Caco-2 (cell line): ENCODE results near the gene HTT. TPM values are rescaled to one million over a fixed set of nuclear protein-coding genes. Genes with fewer than 3 reads are reported as not detected.
A peak's percentile ranks its signal among the peaks of the same experiment; 100 is the strongest.

Source experiments
- BruUV-seq: library from RNA; stranded (reverse); fragments of 400-500 nt; replicated peaks from 2 replicates; lab custom pipeline; 2021; lab: Mats Ljungman, UMichigan
- CTCF ChIA-PET: fragments of 300-600 bp; sonication (Branson Sonifier 250); formaldehyde crosslinking; loops from one replicate; lab custom pipeline; 2022; ENCODE audit warnings: antibody characterized with exemption; lab: Charles Lee
- POLR2A ChIA-PET: fragments of 300-600 bp; sonication (Branson Sonifier 250); formaldehyde crosslinking; loops from one replicate; lab custom pipeline; 2022; ENCODE audit warnings: antibody characterized with exemption; lab: Charles Lee
- DNase-seq, 2 experiments: peaks; one replicate each; pipeline versions ENCODE4 v3.0.0 to v3.0.0-alpha.2; 2020 to 2022
- H3K27me3 ChIP-seq: replicated peaks from 2 replicates; pipeline ENCODE4 v1.6.0; 2011; ENCODE audit warnings: low read length; ENCODE audit not compliant: control insufficient read depth, insufficient read depth
- H3K36me3 ChIP-seq: 2 replicates; pipeline ENCODE4 v1.5.1; 2011; ENCODE audit warnings: low read length; ENCODE audit not compliant: control insufficient read depth, insufficient read depth
- H3K4me1 ChIP-seq: fragments of 250-450 bp; sonication (Bioruptor Pico); 2 replicates; pipeline ENCODE4 v1.5.1; 2020; ENCODE audit warnings: mild to moderate bottlenecking
- H3K4me3 ChIP-seq: 2 replicates; pipeline ENCODE4 v1.5.1; 2011; ENCODE audit warnings: low read depth, mild to moderate bottlenecking, control low read depth, low read length
- H3K9me3 ChIP-seq: fragments of 250-450 bp; sonication (Bioruptor Pico); 2 replicates; pipeline ENCODE4 v1.5.1; 2020; ENCODE audit warnings: mild to moderate bottlenecking, moderate library complexity
- H3K27ac Mint-ChIP-seq: one replicate; pipeline ENCODE4 v1.8.0; 2022; ENCODE audit warnings: mixed read lengths; ENCODE audit not compliant: unreplicated experiment
- H3K27me3 Mint-ChIP-seq: one replicate; pipeline ENCODE4 v1.8.0; 2022; ENCODE audit warnings: mixed read lengths; ENCODE audit not compliant: insufficient read depth, unreplicated experiment
- H3K36me3 Mint-ChIP-seq: one replicate; pipeline ENCODE4 v1.8.0; 2022; ENCODE audit warnings: mild to moderate bottlenecking, mixed read lengths; ENCODE audit not compliant: insufficient read depth, unreplicated experiment
- H3K4me1 Mint-ChIP-seq: one replicate; pipeline ENCODE4 v1.8.0; 2022; ENCODE audit warnings: low read depth, mixed read lengths; ENCODE audit not compliant: unreplicated experiment
- H3K4me3 Mint-ChIP-seq: one replicate; pipeline ENCODE4 v1.8.0; 2022; ENCODE audit warnings: mild to moderate bottlenecking, moderate library complexity, mixed read lengths; ENCODE audit not compliant: unreplicated experiment
- H3K9me3 Mint-ChIP-seq: one replicate; pipeline ENCODE4 v1.8.0; 2022; ENCODE audit warnings: mixed read lengths; ENCODE audit not compliant: unreplicated experiment
- intact Hi-C: fragments of 100-400 bp; cut with micrococcal nuclease; formaldehyde crosslinking; loops from one replicate; pipeline ENCODE4 v1.10.0; 2022; ENCODE audit not compliant: unreplicated experiment
- total RNA-seq: library from RNA; stranded (reverse); gene quantifications from 2 replicates; pipeline ENCODE4 v1.2.3, GENCODE V29; 2022
- TF ChIP-seq, protein P1 (sequence below), 2 experiments: fragments of 200-600 bp in 1 of 2; IDR thresholded peaks; 1 replicate in 1 of 2; 2 replicates in 1 of 2; pipeline versions ENCODE4 v1.5.1 to v1.8.0; 2011 to 2022; ENCODE audit warnings: antibody characterized with exemption in 1 of 2, control low read depth in 1 of 2, inconsistent platforms in 1 of 2, low read depth in 1 of 2, low read length in 1 of 2, mild to moderate bottlenecking in 1 of 2, moderate library complexity in 1 of 2; ENCODE audit not compliant: insufficient read depth in 1 of 2, severe bottlenecking in 1 of 2, unreplicated experiment in 1 of 2

The HTT gene
- total RNA-seq, 1 experiment from 2014 or later = 63.3 TPM

DNA sequence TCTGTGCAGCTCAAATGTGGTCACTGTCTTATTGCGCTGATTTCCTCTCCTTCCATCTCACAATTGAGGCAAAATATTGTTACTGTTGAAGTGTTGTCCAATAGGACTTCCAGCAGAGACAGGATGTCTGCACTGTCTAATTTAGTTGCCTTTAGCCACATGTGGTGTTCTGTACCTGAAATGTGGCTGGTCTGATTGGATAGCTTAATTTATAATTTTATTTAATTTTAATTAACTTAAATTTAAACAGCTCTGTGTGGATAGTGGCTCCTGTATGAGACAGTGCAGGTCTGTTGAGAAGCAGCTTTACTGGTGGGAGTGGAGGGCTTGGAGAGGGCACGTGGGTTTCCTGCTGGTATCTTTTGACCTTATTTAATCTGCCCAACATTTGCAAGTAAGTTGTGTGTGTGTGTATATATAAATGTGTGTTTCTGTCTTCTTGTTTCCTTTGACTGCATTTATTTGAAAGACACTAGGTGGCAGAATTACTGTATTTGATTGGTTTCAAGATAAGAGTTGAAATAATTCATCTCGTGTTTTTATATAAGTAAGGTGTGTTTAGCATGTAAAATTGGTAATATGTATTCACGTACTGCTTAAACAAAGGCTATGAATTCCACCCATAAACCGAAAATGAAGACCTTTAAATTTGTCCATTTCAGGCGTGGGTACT, 119.2 kb downstream of the HTT start:
- H3K9me3 Mint-ChIP-seq = no peaks in the 10 kb centered on the region
- no peaks in the 10 kb centered on the region for H3K27me3 Mint-ChIP-seq
- intact Hi-C loops = no loop called here
- no TSS peak for BruUV-seq
- CTCF ChIA-PET = interaction anchor here (0.7 kb wide), 1 partner anchor 15 kb away, joined by 3 read pairs; no protein-coding TSS in a partner anchor
- POLR2A ChIA-PET = no interaction called here
- H3K9me3 ChIP-seq = no peaks in the 10 kb centered on the region
- H3K36me3 ChIP-seq = no peaks in the 10 kb centered on the region; the same call in 1 of the 2 replicates
- no peaks in the 10 kb centered on the region for H3K4me1 ChIP-seq
- TF ChIP-seq, protein P1, sequence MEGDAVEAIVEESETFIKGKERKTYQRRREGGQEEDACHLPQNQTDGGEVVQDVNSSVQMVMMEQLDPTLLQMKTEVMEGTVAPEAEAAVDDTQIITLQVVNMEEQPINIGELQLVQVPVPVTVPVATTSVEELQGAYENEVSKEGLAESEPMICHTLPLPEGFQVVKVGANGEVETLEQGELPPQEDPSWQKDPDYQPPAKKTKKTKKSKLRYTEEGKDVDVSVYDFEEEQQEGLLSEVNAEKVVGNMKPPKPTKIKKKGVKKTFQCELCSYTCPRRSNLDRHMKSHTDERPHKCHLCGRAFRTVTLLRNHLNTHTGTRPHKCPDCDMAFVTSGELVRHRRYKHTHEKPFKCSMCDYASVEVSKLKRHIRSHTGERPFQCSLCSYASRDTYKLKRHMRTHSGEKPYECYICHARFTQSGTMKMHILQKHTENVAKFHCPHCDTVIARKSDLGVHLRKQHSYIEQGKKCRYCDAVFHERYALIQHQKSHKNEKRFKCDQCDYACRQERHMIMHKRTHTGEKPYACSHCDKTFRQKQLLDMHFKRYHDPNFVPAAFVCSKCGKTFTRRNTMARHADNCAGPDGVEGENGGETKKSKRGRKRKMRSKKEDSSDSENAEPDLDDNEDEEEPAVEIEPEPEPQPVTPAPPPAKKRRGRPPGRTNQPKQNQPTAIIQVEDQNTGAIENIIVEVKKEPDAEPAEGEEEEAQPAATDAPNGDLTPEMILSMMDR (IDR thresholded peaks at IDR 0.05; ENCODE audit: insufficient read depth in 1 of 2, low read depth in 1 of 2, low read length in 1 of 2, severe bottlenecking in 1 of 2, unreplicated experiment in 1 of 2) = peak in 1 of 2 experiments; percentile 14
- no peak overlapping the region for H3K27ac Mint-ChIP-seq
- H3K36me3 Mint-ChIP-seq = peaks cover 27% of the 10 kb centered on the region
- no peak overlapping the region for H3K4me3 Mint-ChIP-seq
- no peak for DNase-seq
- H3K27me3 ChIP-seq = no peaks in the 10 kb centered on the region
- H3K4me3 ChIP-seq = no peak overlapping the region
- no peaks in the 10 kb centered on the region for H3K4me1 Mint-ChIP-seq

DNA sequence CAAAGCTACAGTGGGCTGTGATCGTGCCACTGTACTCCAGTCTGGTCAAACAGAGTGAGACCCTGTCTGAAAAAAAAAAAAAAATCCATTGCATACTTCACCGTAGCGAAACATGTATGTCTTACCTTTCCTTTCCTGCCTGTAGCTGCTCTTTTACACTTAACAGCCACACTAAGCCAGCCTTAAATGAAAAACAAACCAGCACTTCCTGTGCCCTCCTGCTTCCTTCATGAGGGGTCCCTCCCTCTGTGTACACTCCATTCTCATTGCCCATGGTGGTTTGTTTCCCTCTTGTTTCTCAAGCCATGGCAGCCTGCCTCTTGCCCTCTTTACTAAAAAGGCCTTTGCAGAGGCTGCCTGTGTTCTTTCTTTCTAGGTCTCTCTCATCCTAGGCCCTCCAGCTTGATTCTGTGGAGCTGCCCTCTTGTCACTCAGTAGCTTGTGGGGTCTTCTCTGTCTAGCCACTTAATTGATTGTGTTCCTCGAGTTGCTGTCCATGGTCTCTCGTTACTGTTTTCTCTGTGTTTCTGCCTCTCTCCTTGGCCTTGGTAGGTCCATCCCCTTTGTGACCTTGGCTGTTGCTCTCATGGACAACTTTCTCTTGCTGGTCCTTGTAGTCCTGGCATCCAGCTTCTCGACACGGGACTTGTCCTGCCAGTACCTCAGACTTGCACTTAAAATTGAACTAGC, 122.3 kb downstream of the HTT start:
- intact Hi-C loops = no loop called here
- H3K4me3 Mint-ChIP-seq = no peak overlapping the region
- ChIA-PET CTCF (no interaction called here), POLR2A (no interaction called here)
- no TSS peak for BruUV-seq
- Histone ChIP-seq H3K9me3 (no peaks in the 10 kb centered on the region), H3K4me1 (no peaks in the 10 kb centered on the region), H3K27me3 (no peaks in the 10 kb centered on the region), H3K36me3 (no peaks in the 10 kb centered on the region; the same call in 1 of the 2 replicates), H3K4me3 (no peak overlapping the region)
- H3K4me1 Mint-ChIP-seq = no peaks in the 10 kb centered on the region
- no peak overlapping the region for H3K27ac Mint-ChIP-seq
- H3K9me3 Mint-ChIP-seq = no peaks in the 10 kb centered on the region
- peaks cover 9% of the 10 kb centered on the region for H3K36me3 Mint-ChIP-seq
- no peaks in the 10 kb centered on the region for H3K27me3 Mint-ChIP-seq
- TF ChIP-seq, protein P1 (IDR thresholded peaks at IDR 0.05; ENCODE audit: insufficient read depth in 1 of 2, low read depth in 1 of 2, low read length in 1 of 2, severe bottlenecking in 1 of 2, unreplicated experiment in 1 of 2) = no peak
- no peak for DNase-seq

DNA sequence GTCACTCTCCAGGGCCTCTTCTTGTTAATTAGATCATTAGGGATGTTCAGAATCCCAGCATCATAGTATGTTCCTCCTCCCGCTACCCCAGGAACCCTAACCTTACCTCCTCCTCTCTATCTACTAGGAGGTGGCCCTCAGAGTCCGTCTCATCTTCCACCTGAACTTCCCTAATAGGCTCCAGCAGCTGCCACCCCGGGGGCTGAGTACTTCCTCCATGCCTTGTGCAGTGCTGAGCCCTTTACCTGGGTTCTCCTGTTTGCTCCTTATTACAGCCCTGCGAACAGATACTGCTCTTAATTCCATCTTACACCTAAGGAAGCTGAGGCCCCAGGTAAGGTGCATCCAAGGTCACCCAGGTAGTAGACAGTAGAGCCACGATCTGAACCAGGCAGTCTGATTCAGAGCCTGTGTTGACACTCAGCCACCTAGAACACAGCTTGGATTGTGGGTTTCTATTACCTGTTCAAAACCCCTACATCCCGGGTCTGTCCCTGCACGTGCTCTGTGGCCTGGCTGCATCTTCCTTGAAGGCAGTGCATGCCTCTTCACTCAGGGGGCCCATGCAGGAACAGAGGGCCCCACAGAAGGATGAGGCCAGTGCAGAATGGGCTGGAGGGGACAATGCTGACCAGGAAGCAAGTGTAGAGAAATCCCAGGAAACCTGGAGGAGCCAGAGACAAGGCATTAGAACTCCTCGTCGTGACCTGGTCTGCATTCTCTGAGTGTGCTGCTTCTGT, 123.1 kb downstream of the HTT start:
- no peaks in the 10 kb centered on the region for H3K4me1 Mint-ChIP-seq
- no peaks in the 10 kb centered on the region for H3K9me3 ChIP-seq
- ChIA-PET POLR2A (no interaction called here), CTCF (no interaction called here)
- H3K27ac Mint-ChIP-seq = no peak overlapping the region
- no TSS peak for BruUV-seq
- H3K4me1 ChIP-seq = no peaks in the 10 kb centered on the region
- H3K27me3 ChIP-seq = no peaks in the 10 kb centered on the region
- no peaks in the 10 kb centered on the region for H3K27me3 Mint-ChIP-seq
- H3K9me3 Mint-ChIP-seq = no peaks in the 10 kb centered on the region
- DNase-seq = no peak
- H3K4me3 ChIP-seq = no peak overlapping the region
- H3K36me3 Mint-ChIP-seq = peaks cover 9% of the 10 kb centered on the region
- TF ChIP-seq, protein P1 (IDR thresholded peaks at IDR 0.05; ENCODE audit: insufficient read depth in 1 of 2, low read depth in 1 of 2, low read length in 1 of 2, severe bottlenecking in 1 of 2, unreplicated experiment in 1 of 2) = no peak
- H3K4me3 Mint-ChIP-seq = no peak overlapping the region
- H3K36me3 ChIP-seq = no peaks in the 10 kb centered on the region; the same call in 1 of the 2 replicates
- intact Hi-C loops = no loop called here
